Skeletal muscle satellite cell (primary cell): ENCODE measurements around the gene FAM170B.

Source experiments
- H3K27me3 ChIP-seq: 2 replicates; pipeline ENCODE4 v1.7.0; 2013; ENCODE audit warnings: low read length; ENCODE audit not compliant: control insufficient read depth, insufficient read depth
- H3K36me3 ChIP-seq: 2 replicates; pipeline ENCODE4 v1.7.0; 2013; ENCODE audit warnings: mild to moderate bottlenecking, control low read depth, low read length; ENCODE audit not compliant: insufficient read depth
- H3K4me1 ChIP-seq: 2 replicates; pipeline ENCODE4 v1.7.0; 2013; ENCODE audit warnings: low read length; ENCODE audit not compliant: control insufficient read depth, insufficient read depth
- H3K4me2 ChIP-seq: 2 replicates; pipeline ENCODE4 v1.7.0; 2013; ENCODE audit warnings: mild to moderate bottlenecking, low read length
- H3K4me3 ChIP-seq: 2 replicates; pipeline ENCODE4 v1.7.0; 2013; ENCODE audit warnings: low read length
- H3K9ac ChIP-seq: 2 replicates; pipeline ENCODE4 v1.7.0; 2013; ENCODE audit warnings: mild to moderate bottlenecking, low read depth, low read length, moderate library complexity
- H3K9me3 ChIP-seq: replicated peaks from 2 replicates; pipeline ENCODE4 v1.7.0; 2013; ENCODE audit warnings: mild to moderate bottlenecking, control low read depth, low read length

Gene FAM170B

GRCh38 chr10:49116509-49117375 is 17.1 kb downstream of the FAM170B start:
- no peaks in the 10 kb centered on the region for H3K36me3 ChIP-seq
- peaks cover 69% of the 10 kb centered on the region for H3K27me3 ChIP-seq
- H3K4me3 ChIP-seq = no peak overlapping the region
- no peaks in the 10 kb centered on the region for H3K9me3 ChIP-seq
- peaks cover 8% of the 10 kb centered on the region for H3K4me1 ChIP-seq
- no peak overlapping the region for H3K9ac ChIP-seq
- no peak overlapping the region for H3K4me2 ChIP-seq

DNA sequence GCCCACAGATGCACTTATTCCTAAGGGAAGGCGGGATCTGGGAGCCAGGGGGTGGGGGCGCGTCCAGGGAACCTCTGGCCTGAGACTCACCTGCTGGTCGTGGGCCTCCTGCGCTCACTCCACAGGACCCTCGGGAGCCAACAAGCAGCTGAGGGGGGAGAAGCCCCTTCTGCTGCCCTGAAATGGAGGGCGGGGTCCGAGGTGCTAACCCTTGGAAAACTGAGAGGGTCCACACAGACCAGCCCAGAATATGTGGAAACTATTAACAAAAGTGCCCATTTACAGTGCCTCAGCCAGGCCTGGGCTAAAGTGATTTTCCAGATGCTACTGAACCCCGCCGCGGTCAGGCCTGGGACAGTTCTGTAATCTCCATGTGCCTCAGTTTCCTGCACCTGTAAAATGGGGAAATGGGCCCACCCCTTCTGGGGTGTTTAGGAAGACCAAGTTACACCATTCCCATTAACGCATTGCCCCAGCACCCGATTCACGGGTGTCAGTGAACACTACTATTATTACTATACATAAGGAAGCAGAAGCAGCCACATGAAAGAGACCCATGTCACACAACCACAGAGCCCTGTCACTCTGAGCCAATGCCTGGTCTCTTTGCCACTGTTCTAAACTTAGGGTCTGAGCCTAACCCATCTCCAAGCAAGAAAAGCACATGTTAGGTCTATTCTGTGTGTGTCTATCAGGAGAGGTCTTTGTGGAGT is 17.9 kb downstream of the FAM170B start:
- Histone ChIP-seq H3K4me1 (peaks cover 8% of the 10 kb centered on the region), H3K4me2 (peak overlapping the region; percentile 53), H3K27me3 (peaks cover 67% of the 10 kb centered on the region), H3K4me3 (peak overlapping the region; percentile 65), H3K9ac (no peak overlapping the region), H3K9me3 (no peaks in the 10 kb centered on the region), H3K36me3 (no peaks in the 10 kb centered on the region)

DNA sequence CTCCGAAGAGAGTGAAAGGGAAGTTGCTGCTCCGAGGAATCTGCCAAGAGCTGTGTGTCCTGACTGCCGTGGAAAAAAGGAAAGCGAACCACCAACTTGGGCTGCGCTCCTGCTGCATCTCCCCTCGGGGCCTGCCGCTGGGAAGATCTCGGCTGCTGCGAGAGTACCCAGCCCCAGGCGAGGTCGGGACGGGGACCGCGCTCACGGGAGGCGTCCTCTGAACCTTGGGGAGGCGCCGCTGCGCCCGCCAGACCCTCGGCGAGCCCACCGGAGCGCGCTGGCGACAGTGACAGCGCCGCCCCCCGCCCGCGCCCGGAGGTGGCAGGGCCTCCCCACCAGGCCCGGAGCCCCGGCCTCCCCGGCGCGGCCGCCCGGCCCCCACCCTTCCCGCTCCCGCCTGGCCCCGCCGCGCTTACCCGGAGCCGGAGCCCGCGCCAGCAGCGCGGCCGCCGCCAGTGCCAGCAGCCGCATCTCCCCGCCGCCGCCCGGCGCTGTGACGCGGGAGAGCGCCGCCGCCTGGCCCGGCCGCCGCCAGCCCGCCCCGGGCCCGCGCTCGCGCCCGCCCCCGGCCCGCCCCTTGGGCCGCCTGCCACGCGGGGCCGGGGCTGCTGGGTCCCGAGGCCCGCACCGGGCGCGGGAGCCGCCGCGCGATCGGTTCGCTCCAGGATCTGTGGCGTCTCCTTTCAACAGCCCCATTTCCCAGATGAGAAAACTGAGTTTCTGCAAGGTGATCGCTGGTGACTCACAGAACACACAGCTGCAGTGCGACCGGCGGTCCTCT is 18.6 kb downstream of the FAM170B start, which contains the start of gene VSTM4:
Gene VSTM4 (minus strand): TSS at position 508 of the 781 bp plus-strand sequence. CDS start 37 bp downstream, at position 471.
- H3K9ac ChIP-seq = peak within 1 kb of the TSS; percentile 61
- H3K36me3 ChIP-seq = no peaks in the 10 kb centered on the region
- H3K27me3 ChIP-seq = peaks cover 60% of the 10 kb centered on the region
- H3K4me2 ChIP-seq = peak within 1 kb of the TSS; percentile 79
- peaks cover 10% of the 10 kb centered on the region for H3K4me1 ChIP-seq
- H3K9me3 ChIP-seq = no peaks in the 10 kb centered on the region
- H3K4me3 ChIP-seq = peak within 1 kb of the TSS; percentile 65

DNA sequence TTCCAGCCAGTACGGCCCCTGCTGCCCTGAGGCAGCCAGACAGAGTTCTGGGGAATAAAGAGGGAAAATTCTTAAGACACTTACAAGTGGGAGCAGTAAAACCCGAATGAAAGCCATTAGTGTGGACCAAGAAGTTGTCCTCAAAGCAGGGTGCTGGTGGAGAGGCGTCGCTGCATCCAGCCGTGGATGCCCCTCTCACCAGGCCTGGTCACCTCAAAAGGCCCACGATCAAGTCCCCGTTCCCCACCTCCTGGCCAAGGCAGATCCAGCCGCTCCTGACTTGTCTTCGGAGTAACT is 19.2 kb downstream of the FAM170B start:
- Histone ChIP-seq H3K36me3 (no peaks in the 10 kb centered on the region), H3K9ac (peak overlapping the region; percentile 61), H3K4me2 (peak overlapping the region; percentile 79), H3K9me3 (no peaks in the 10 kb centered on the region), H3K27me3 (peaks cover 55% of the 10 kb centered on the region), H3K4me3 (peak overlapping the region; percentile 65), H3K4me1 (peaks cover 12% of the 10 kb centered on the region)

GRCh38 chr10:49113741-49114141 is 20.1 kb downstream of the FAM170B start:
- Histone ChIP-seq H3K4me1 (peaks cover 12% of the 10 kb centered on the region), H3K4me3 (no peak overlapping the region), H3K4me2 (no peak overlapping the region), H3K9ac (no peak overlapping the region), H3K9me3 (no peaks in the 10 kb centered on the region), H3K27me3 (peaks cover 53% of the 10 kb centered on the region), H3K36me3 (no peaks in the 10 kb centered on the region)

- H3K4me3 ChIP-seq = no peak overlapping the region
- no peak overlapping the region for H3K9ac ChIP-seq
- peaks cover 12% of the 10 kb centered on the region for H3K4me1 ChIP-seq
- no peaks in the 10 kb centered on the region for H3K36me3 ChIP-seq
- no peaks in the 10 kb centered on the region for H3K9me3 ChIP-seq
- no peak overlapping the region for H3K4me2 ChIP-seq
- H3K27me3 ChIP-seq = peaks cover 46% of the 10 kb centered on the region
Observed at GRCh38 chr10:49112851-49113250, 21.0 kb downstream of the FAM170B start.

- Histone ChIP-seq H3K4me3 (no peak overlapping the region), H3K36me3 (no peaks in the 10 kb centered on the region), H3K27me3 (peaks cover 39% of the 10 kb centered on the region), H3K9ac (no peak overlapping the region), H3K4me1 (peaks cover 12% of the 10 kb centered on the region), H3K9me3 (no peaks in the 10 kb centered on the region), H3K4me2 (no peak overlapping the region)
Observed at GRCh38 chr10:49112098-49112497, 21.7 kb downstream of the FAM170B start.

DNA sequence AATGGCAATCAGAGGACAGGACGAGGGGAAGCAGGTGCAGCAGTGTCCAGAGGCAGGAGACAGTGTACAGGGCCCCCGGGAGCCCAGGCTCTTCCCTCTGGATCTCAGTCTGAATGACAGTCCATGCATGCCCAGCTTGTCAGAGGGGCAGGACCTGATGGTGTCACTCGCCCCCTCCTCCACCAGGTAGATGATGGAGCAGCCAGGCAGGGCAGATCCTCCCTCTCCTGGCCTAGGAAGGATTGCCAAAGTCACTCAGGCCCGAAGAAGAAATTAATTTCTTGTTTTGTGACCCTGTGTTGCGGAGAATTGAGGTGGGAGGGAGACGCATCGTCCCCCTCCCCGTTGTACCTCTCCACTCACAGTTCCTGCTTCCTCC is 22.5 kb downstream of the FAM170B start:
- Histone ChIP-seq H3K4me1 (peaks cover 12% of the 10 kb centered on the region), H3K27me3 (peaks cover 31% of the 10 kb centered on the region)

DNA sequence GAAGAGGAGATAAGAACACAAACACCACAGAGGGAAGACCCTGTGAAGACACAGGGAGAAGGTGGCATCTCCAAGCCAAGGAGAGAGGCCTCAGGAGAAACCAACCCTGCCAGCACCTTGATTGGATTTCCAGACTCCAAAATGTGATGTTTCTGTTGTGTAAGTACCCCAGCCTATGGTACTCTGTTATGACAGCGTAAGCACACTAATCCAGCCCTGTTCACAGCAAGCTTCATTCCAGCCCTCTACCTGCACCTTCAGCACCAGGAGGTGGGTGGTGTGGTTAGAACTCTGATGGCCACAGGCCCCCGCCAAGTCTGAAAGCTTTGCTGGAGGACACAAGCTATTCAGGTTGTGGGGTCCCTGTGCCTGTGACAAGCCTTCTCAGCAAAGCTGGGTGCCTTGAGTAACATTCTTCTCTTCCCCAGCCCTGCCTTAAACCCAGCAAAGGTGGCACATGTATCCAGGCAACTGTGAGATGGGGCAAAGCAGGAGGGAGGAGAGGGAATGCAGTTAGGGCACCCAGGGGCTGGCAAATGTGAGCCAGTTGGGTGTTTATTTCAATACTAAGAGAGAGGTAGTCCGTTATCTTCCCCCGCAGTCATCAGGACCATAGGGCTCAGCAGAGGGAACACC is 23.0 kb downstream of the FAM170B start:
- Histone ChIP-seq H3K4me3 (no peak overlapping the region), H3K9me3 (no peaks in the 10 kb centered on the region), H3K27me3 (peaks cover 26% of the 10 kb centered on the region), H3K4me1 (peaks cover 12% of the 10 kb centered on the region), H3K4me2 (no peak overlapping the region), H3K36me3 (no peaks in the 10 kb centered on the region), H3K9ac (no peak overlapping the region)

More for the DNA sequence above, 22.5 kb downstream of the FAM170B start:
- H3K36me3 ChIP-seq = no peaks in the 10 kb centered on the region
- no peak overlapping the region for H3K4me2 ChIP-seq
- H3K9me3 ChIP-seq = no peaks in the 10 kb centered on the region
- no peak overlapping the region for H3K9ac ChIP-seq
- no peak overlapping the region for H3K4me3 ChIP-seq

DNA sequence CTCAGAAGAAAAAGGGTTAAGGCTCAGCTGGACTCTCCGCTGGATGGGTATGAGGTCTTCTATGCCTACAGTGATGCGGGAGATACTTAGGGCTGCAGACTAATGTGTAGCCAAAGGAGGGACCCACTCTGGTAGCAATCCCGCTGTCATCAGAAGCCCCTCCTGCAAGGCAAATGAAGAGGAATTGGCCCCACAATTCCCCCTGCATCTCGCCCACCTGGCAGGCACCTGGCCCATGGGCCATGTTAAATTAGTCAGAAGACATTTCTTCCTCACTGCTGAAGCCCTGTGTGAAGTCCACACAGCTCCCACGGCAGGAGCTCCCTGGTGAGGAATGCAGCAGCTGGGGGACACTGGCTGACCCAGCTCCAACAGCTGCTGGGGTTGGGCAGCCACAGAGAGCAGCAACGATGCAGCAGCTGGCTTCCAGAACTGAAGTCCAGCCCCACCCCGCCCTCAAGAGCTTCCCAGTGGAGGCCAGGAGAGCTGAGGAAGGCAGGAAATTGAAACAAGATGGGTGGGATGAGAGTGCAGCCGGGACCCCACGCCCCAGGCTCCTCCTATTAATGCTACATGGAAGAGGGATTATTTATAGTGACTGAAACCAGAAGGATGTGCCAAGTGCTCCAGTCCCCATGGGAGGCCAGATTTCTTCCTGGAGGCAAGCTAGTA is 24.0 kb downstream of the FAM170B start:
- no peak overlapping the region for H3K4me3 ChIP-seq
- H3K9ac ChIP-seq = no peak overlapping the region
- peaks cover 22% of the 10 kb centered on the region for H3K27me3 ChIP-seq
- no peaks in the 10 kb centered on the region for H3K9me3 ChIP-seq
- peaks cover 12% of the 10 kb centered on the region for H3K4me1 ChIP-seq
- H3K36me3 ChIP-seq = no peaks in the 10 kb centered on the region
- no peak overlapping the region for H3K4me2 ChIP-seq
